Stimulated activated CD4-positive, alpha-beta T cell treated with anti-CD3 and anti-CD28 coated beads, Interleukin-2, amount 100 ng/mL, for 4 hours (primary cell): ENCODE results near the gene MSH5.
A peak's percentile ranks its signal among the peaks of the same experiment; 100 is the strongest.

Source experiments
- DNase-seq: peaks from one replicate; pipeline ENCODE4 v3.0.0-alpha.2; 2020; ENCODE audit warnings: low read depth

The MSH5 gene

GRCh38 chr6:31760790-31761189 is 21.0 kb downstream of the MSH5 start:
- no peak for DNase-seq

- no peak for DNase-seq
Measured at GRCh38 chr6:31761343-31761742, 21.5 kb downstream of the MSH5 start.

- DNase-seq: no peak
Measured at GRCh38 chr6:31762356-31762755, 22.6 kb downstream of the MSH5 start, which contains the start of gene SAPCD1. TSS of gene SAPCD1 (plus strand) at chr6:31762656. CDS start at chr6:31763055, 399 bp downstream.

- DNase-seq: no peak
Measured at GRCh38 chr6:31762878-31763618, 23.2 kb downstream of the MSH5 start.

- no peak for DNase-seq
Measured at GRCh38 chr6:31763619-31763940, 23.8 kb downstream of the MSH5 start.

- DNase-seq: no peak
Measured at GRCh38 chr6:31764198-31764597, 24.4 kb downstream of the MSH5 start.

GRCh38 chr6:31765559-31765909 is 25.7 kb downstream of the MSH5 start:
- DNase-seq: no peak

- no peak for DNase-seq
Measured at GRCh38 chr6:31765910-31766794, 26.3 kb downstream of the MSH5 start.

- DNase-seq: no peak
Measured at GRCh38 chr6:31767096-31767645, 27.4 kb downstream of the MSH5 start.

- no peak for DNase-seq
Measured at GRCh38 chr6:31768363-31769257, 28.8 kb downstream of the MSH5 start.

GRCh38 chr6:31769684-31770371 is 30.0 kb downstream of the MSH5 start:
- peak; percentile 72 for DNase-seq

- DNase-seq: no peak
Measured at GRCh38 chr6:31770860-31771259, 31.1 kb downstream of the MSH5 start.

- peak; percentile 62 for DNase-seq
Measured at GRCh38 chr6:31771992-31772358, 32.2 kb downstream of the MSH5 start.

GRCh38 chr6:31775184-31775583 is 35.4 kb downstream of the MSH5 start:
- DNase-seq: no peak

- no peak for DNase-seq
Measured at GRCh38 chr6:31775633-31776484, 36.1 kb downstream of the MSH5 start.

GRCh38 chr6:31776485-31776988 is 36.7 kb downstream of the MSH5 start:
- no peak for DNase-seq

GRCh38 chr6:31776989-31777666 is 37.3 kb downstream of the MSH5 start, which contains the start of gene VWA7:
TSS of gene VWA7 (minus strand) at chr6:31777328. CDS start at chr6:31776779, 549 bp downstream.
- DNase-seq: peak; percentile 76

GRCh38 chr6:31777667-31778050 is 37.9 kb downstream of the MSH5 start:
- no peak for DNase-seq

GRCh38 chr6:31778193-31778592 is 38.4 kb downstream of the MSH5 start:
- DNase-seq: no peak
